ES-I3 (cell line): ENCODE data around the gene TOM1L2.

Source experiments
- H3K36me3 ChIP-seq: 2 replicates; pipeline ENCODE4 v1.6.1; 2013; ENCODE audit warnings: mild to moderate bottlenecking, low read length, control low read depth, moderate library complexity; ENCODE audit not compliant: insufficient read depth
- H3K4me1 ChIP-seq: 2 replicates; pipeline ENCODE4 v1.6.1; 2013; ENCODE audit warnings: mild to moderate bottlenecking, control low read depth, low read length; ENCODE audit not compliant: insufficient read depth
- H3K9ac ChIP-seq: 2 replicates; pipeline ENCODE4 v1.6.1; 2013; ENCODE audit warnings: low read depth, mild to moderate bottlenecking, low read length, moderate library complexity
- H3K9me3 ChIP-seq: 2 replicates; pipeline ENCODE4 v1.6.1; 2013; ENCODE audit warnings: mild to moderate bottlenecking, low read length, moderate library complexity; ENCODE audit not compliant: control insufficient read depth, insufficient read depth

TOM1L2 gene

GRCh38 chr17:17972126-17972951 is at the start of gene TOM1L2, which contains the start of gene DRC3:
Gene TOM1L2, minus strand, starts transcription at chr17:17972400. Its CDS starts 87 bp downstream, at chr17:17972313.
Gene DRC3, plus strand, starts transcription at chr17:17972862. Its CDS starts 4,737 bp downstream, at chr17:17977599.
- H3K9me3 ChIP-seq = no peaks in the 10 kb centered on the region
- no peaks in the 10 kb centered on the region; the same call in 1 of the 2 replicates for H3K4me1 ChIP-seq
- peak within 1 kb of the TSS; percentile 70; the same call in 1 of the 2 replicates for H3K9ac ChIP-seq
- H3K36me3 ChIP-seq = no peaks in the 10 kb centered on the region; the same call in 1 of the 2 replicates

GRCh38 chr17:18021372-18021771 is 49.2 kb upstream of the TOM1L2 start:
- no peaks in the 10 kb centered on the region for H3K9me3 ChIP-seq
- H3K4me1 ChIP-seq = no peaks in the 10 kb centered on the region
- H3K9ac ChIP-seq = no peak overlapping the region

GRCh38 chr17:18020971-18021370 is 48.8 kb upstream of the TOM1L2 start:
- H3K9me3 ChIP-seq = no peaks in the 10 kb centered on the region
- no peak overlapping the region for H3K9ac ChIP-seq
- no peaks in the 10 kb centered on the region for H3K4me1 ChIP-seq
- no peaks in the 10 kb centered on the region for H3K36me3 ChIP-seq

More at GRCh38 chr17:18021372-18021771, 49.2 kb upstream of the TOM1L2 start:
- H3K36me3 ChIP-seq = no peaks in the 10 kb centered on the region

GRCh38 chr17:18019838-18020154 is 47.6 kb upstream of the TOM1L2 start:
- Histone ChIP-seq H3K9me3 (no peaks in the 10 kb centered on the region), H3K4me1 (no peaks in the 10 kb centered on the region), H3K36me3 (no peaks in the 10 kb centered on the region; the same call in 1 of the 2 replicates), H3K9ac (no peak overlapping the region)

- Histone ChIP-seq H3K4me1 (no peaks in the 10 kb centered on the region), H3K36me3 (no peaks in the 10 kb centered on the region; the same call in 1 of the 2 replicates), H3K9me3 (no peaks in the 10 kb centered on the region), H3K9ac (no peak overlapping the region)
These were observed 46.3 kb upstream of the TOM1L2 start for GRCh38 chr17:18018411-18018921.

- Histone ChIP-seq H3K36me3 (no peaks in the 10 kb centered on the region; the same call in 1 of the 2 replicates), H3K9ac (no peak overlapping the region), H3K4me1 (no peaks in the 10 kb centered on the region), H3K9me3 (no peaks in the 10 kb centered on the region)
These were observed 45.8 kb upstream of the TOM1L2 start for GRCh38 chr17:18017958-18018357.

GRCh38 chr17:18016426-18016825 is 44.2 kb upstream of the TOM1L2 start:
- H3K9ac ChIP-seq = no peak overlapping the region
- no peaks in the 10 kb centered on the region for H3K4me1 ChIP-seq
- H3K9me3 ChIP-seq = no peaks in the 10 kb centered on the region
- no peaks in the 10 kb centered on the region; the same call in 1 of the 2 replicates for H3K36me3 ChIP-seq

- Histone ChIP-seq H3K36me3 (no peaks in the 10 kb centered on the region; the same call in 1 of the 2 replicates), H3K4me1 (no peaks in the 10 kb centered on the region), H3K9me3 (no peaks in the 10 kb centered on the region), H3K9ac (no peak overlapping the region)
These were observed 43.4 kb upstream of the TOM1L2 start for GRCh38 chr17:18015593-18015992.

- H3K4me1 ChIP-seq = no peaks in the 10 kb centered on the region
- no peak overlapping the region for H3K9ac ChIP-seq
- H3K36me3 ChIP-seq = no peaks in the 10 kb centered on the region; the same call in 1 of the 2 replicates
- H3K9me3 ChIP-seq = no peaks in the 10 kb centered on the region
These were observed 41.8 kb upstream of the TOM1L2 start for GRCh38 chr17:18014006-18014405.

- H3K36me3 ChIP-seq = no peaks in the 10 kb centered on the region; the same call in 1 of the 2 replicates
These were observed 39.1 kb upstream of the TOM1L2 start for GRCh38 chr17:18011286-18011685.

GRCh38 chr17:18009609-18010420 is 37.6 kb upstream of the TOM1L2 start:
- Histone ChIP-seq H3K9me3 (no peaks in the 10 kb centered on the region), H3K9ac (no peak overlapping the region)

More at GRCh38 chr17:18011286-18011685, 39.1 kb upstream of the TOM1L2 start:
- H3K9ac ChIP-seq = no peak overlapping the region
- H3K4me1 ChIP-seq = no peaks in the 10 kb centered on the region
- no peaks in the 10 kb centered on the region for H3K9me3 ChIP-seq

GRCh38 chr17:18008496-18009268 is 36.5 kb upstream of the TOM1L2 start:
- Histone ChIP-seq H3K9me3 (no peaks in the 10 kb centered on the region), H3K4me1 (no peaks in the 10 kb centered on the region), H3K36me3 (no peaks in the 10 kb centered on the region), H3K9ac (no peak overlapping the region)

More at GRCh38 chr17:18009609-18010420, 37.6 kb upstream of the TOM1L2 start:
- no peaks in the 10 kb centered on the region for H3K36me3 ChIP-seq
- no peaks in the 10 kb centered on the region for H3K4me1 ChIP-seq

GRCh38 chr17:18006495-18007239 is 34.5 kb upstream of the TOM1L2 start:
- Histone ChIP-seq H3K9me3 (no peaks in the 10 kb centered on the region), H3K36me3 (no peaks in the 10 kb centered on the region), H3K4me1 (no peaks in the 10 kb centered on the region), H3K9ac (no peak overlapping the region)
